H9 (cell line): ENCODE results near the gene PIK3CD. TPM values are rescaled to one million over a fixed set of nuclear protein-coding genes. Genes with fewer than 3 reads are reported as not detected.

ENCODE experiments used
- DNase-seq: peaks from one replicate; pipeline ENCODE4 v3.0.0-alpha.2; 2017
- H2AFZ ChIP-seq: one replicate; pipeline ENCODE4 v1.6.1; 2013; ENCODE audit warnings: mild to moderate bottlenecking, low read length, control low read depth, moderate library complexity
- H2AK5ac ChIP-seq: 2 replicates; pipeline ENCODE4 v1.6.1; 2013; ENCODE audit warnings: low read length, control low read depth, mixed read lengths; ENCODE audit not compliant: insufficient read length
- H2BK120ac ChIP-seq: one replicate; pipeline ENCODE4 v1.6.1; 2013; ENCODE audit warnings: low read depth, mild to moderate bottlenecking, low read length, control low read depth, inconsistent platforms; ENCODE audit not compliant: poor library complexity, severe bottlenecking
- H2BK12ac ChIP-seq: 2 replicates; pipeline ENCODE4 v1.6.1; 2013; ENCODE audit warnings: low read length, control low read depth, mixed read lengths, low read depth; ENCODE audit not compliant: insufficient read length
- H2BK15ac ChIP-seq: 2 replicates; pipeline ENCODE4 v1.6.1; 2013; ENCODE audit warnings: low read depth, low read length, control low read depth
- H2BK20ac ChIP-seq: one replicate; pipeline ENCODE4 v1.6.1; 2013; ENCODE audit warnings: low read depth, mild to moderate bottlenecking, low read length, control low read depth, inconsistent platforms; ENCODE audit not compliant: poor library complexity, severe bottlenecking
- H2BK5ac ChIP-seq: 2 replicates; pipeline ENCODE4 v1.6.1; 2013; ENCODE audit warnings: low read length, control low read depth, mixed read lengths; ENCODE audit not compliant: insufficient read length
- H3K14ac ChIP-seq: 2 replicates; pipeline ENCODE4 v1.6.1; 2013; ENCODE audit warnings: low read length, control low read depth; ENCODE audit not compliant: insufficient read depth
- H3K18ac ChIP-seq: 2 replicates; pipeline ENCODE4 v1.6.1; 2013; ENCODE audit warnings: low read depth, mild to moderate bottlenecking, mixed read lengths, low read length, control low read depth; ENCODE audit not compliant: insufficient read length
- H3K23ac ChIP-seq: 2 replicates; pipeline ENCODE4 v1.6.1; 2013; ENCODE audit warnings: low read length, control low read depth, mixed read lengths, low read depth; ENCODE audit not compliant: insufficient read length
- H3K23me2 ChIP-seq: 2 replicates; pipeline ENCODE4 v1.6.1; 2013; ENCODE audit warnings: low read depth, mild to moderate bottlenecking, mixed read lengths, low read length, control low read depth; ENCODE audit not compliant: insufficient read length, poor library complexity, severe bottlenecking
- H3K27ac ChIP-seq: 2 replicates; pipeline ENCODE4 v1.5.1; 2013; ENCODE audit warnings: low read length, control low read depth, mixed read lengths, low read depth; ENCODE audit not compliant: insufficient read length
- H3K27me3 ChIP-seq: 2 replicates; pipeline ENCODE4 v1.6.1; 2013; ENCODE audit warnings: low read length, control low read depth, inconsistent platforms; ENCODE audit not compliant: insufficient read depth
- H3K4ac ChIP-seq: 2 replicates; pipeline ENCODE4 v1.6.1; 2013; ENCODE audit warnings: low read depth, mild to moderate bottlenecking, control low read depth, inconsistent platforms, low read length, moderate library complexity
- H3K4me1 ChIP-seq: 2 replicates; pipeline ENCODE4 v1.6.1; 2013; ENCODE audit warnings: low read length, control low read depth, inconsistent platforms; ENCODE audit not compliant: insufficient read depth
- H3K4me2 ChIP-seq: 2 replicates; pipeline ENCODE4 v1.6.1; 2013; ENCODE audit warnings: low read length, control low read depth, mixed read lengths; ENCODE audit not compliant: insufficient read length, insufficient read depth
- H3K56ac ChIP-seq: 2 replicates; pipeline ENCODE4 v1.6.1; 2013; ENCODE audit warnings: low read depth, mild to moderate bottlenecking, mixed read lengths, low read length, control low read depth; ENCODE audit not compliant: insufficient read length
- H3K79me1 ChIP-seq: 2 replicates; pipeline ENCODE4 v1.6.1; 2013; ENCODE audit warnings: low read depth, mild to moderate bottlenecking, moderate library complexity, low read length, control low read depth, inconsistent platforms; ENCODE audit not compliant: insufficient read depth, poor library complexity, severe bottlenecking
- H3K79me2 ChIP-seq: 2 replicates; pipeline ENCODE4 v1.6.1; 2013; ENCODE audit warnings: low read length, control low read depth, inconsistent platforms; ENCODE audit not compliant: insufficient read depth
- H3K9ac ChIP-seq: 2 replicates; pipeline ENCODE4 v1.6.1; 2013; ENCODE audit warnings: low read length, control low read depth, mixed read lengths; ENCODE audit not compliant: insufficient read length; ENCODE audit errors: extremely low read depth
- H3K9me3 ChIP-seq: one replicate; pipeline ENCODE4 v1.6.1; 2013; ENCODE audit warnings: low read depth, low read length, inconsistent platforms; ENCODE audit not compliant: control insufficient read depth
- H3T11ph ChIP-seq: one replicate; pipeline ENCODE4 v1.6.1; 2013; ENCODE audit warnings: mild to moderate bottlenecking, low read length, control low read depth, inconsistent platforms
- H4K20me1 ChIP-seq: one replicate; pipeline ENCODE4 v1.6.1; 2013; ENCODE audit not compliant: control insufficient read depth, insufficient read length, insufficient read depth
- H4K5ac ChIP-seq: 2 replicates; pipeline ENCODE4 v1.6.1; 2013; ENCODE audit warnings: low read depth, mild to moderate bottlenecking, mixed read lengths, low read length, control low read depth; ENCODE audit not compliant: insufficient read length
- H4K8ac ChIP-seq: replicated peaks from 2 replicates; pipeline ENCODE4 v1.6.1; 2013; ENCODE audit warnings: low read length, control low read depth, mixed read lengths, low read depth; ENCODE audit not compliant: insufficient read length
- H4K91ac ChIP-seq: 2 replicates; pipeline ENCODE4 v1.6.1; 2013; ENCODE audit warnings: low read depth, mild to moderate bottlenecking, moderate library complexity, mixed read lengths, low read length, control low read depth; ENCODE audit not compliant: insufficient read length
- H3K27ac Mint-ChIP-seq, 3 experiments: 2 replicates in 2 of 3; 3 replicates in 1 of 3; pipeline ENCODE4 v1.8.0; 2020 to 2021; ENCODE audit warnings: mixed read lengths in 3 of 3, mild to moderate bottlenecking in 1 of 3, moderate library complexity in 1 of 3
- H3K27me3 Mint-ChIP-seq: 2 replicates; pipeline ENCODE4 v1.8.0; 2021; ENCODE audit warnings: low read depth, mild to moderate bottlenecking, moderate library complexity, mixed read lengths
- H3K36me3 Mint-ChIP-seq, 3 experiments: 2 replicates in 2 of 3; 3 replicates in 1 of 3; pipeline ENCODE4 v1.8.0; 2020 to 2021; ENCODE audit warnings: low read depth in 3 of 3, mixed read lengths in 3 of 3; ENCODE audit not compliant: insufficient read depth in 1 of 3
- H3K4me1 Mint-ChIP-seq, 2 experiments: 2 replicates each; pipeline ENCODE4 v1.8.0; 2020; ENCODE audit warnings: mixed read lengths in 2 of 2
- H3K4me3 Mint-ChIP-seq, 2 experiments: 2 replicates in 1 of 2; 3 replicates in 1 of 2; pipeline ENCODE4 v1.8.0; 2020 to 2021; ENCODE audit warnings: mild to moderate bottlenecking in 2 of 2, mixed read lengths in 2 of 2, moderate library complexity in 1 of 2
- H3K9me3 Mint-ChIP-seq, 2 experiments: 2 replicates in 1 of 2; 3 replicates in 1 of 2; pipeline ENCODE4 v1.8.0; 2020; ENCODE audit warnings: mild to moderate bottlenecking in 2 of 2, mixed read lengths in 2 of 2, moderate library complexity in 1 of 2
- WGBS: extraction: QIAGEN DNeasy Blood & Tissue Kit; methylation state at CpG from one replicate; pipeline ENCODE4 v1.1.7; 2013; ENCODE audit warnings: missing lambda C conversion rate, low lambda C conversion rate, mixed read lengths; ENCODE audit not compliant: insufficient read length; ENCODE audit errors: extremely low coverage; 5-methylcytosine and 5-hydroxymethylcytosine counted together
- total RNA-seq: library from RNA; stranded (reverse); gene quantifications from 2 replicates; pipeline ENCODE4 v1.2.1, GENCODE V29; 2021
- TF ChIP-seq, protein P1 (sequence below): fragments of 200-600 bp; sonication (generic); conservative IDR thresholded peaks from 3 replicates; pipeline ENCODE4 v1.8.0; 2021; ENCODE audit warnings: antibody characterized with exemption, mild to moderate bottlenecking

The PIK3CD gene
- total RNA-seq, 1 experiment from 2014 or later, result 10.0 TPM

DNA sequence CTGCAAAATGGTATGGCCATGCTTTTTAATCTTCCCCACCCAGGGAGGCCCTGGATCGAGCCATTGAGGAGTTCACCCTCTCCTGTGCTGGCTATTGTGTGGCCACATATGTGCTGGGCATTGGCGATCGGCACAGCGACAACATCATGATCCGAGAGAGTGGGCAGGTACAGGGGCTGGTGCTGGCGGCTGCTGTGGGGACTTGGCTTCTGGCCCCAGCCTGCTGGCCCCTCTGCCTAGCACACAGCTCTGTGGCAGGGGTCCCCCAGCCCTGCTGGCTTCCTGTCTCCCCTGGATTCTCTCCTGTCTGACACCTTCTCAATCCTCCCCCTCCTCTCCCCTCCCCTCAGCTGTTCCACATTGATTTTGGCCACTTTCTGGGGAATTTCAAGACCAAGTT, 72.4 kb downstream of the PIK3CD start:
- TF ChIP-seq, protein P1, sequence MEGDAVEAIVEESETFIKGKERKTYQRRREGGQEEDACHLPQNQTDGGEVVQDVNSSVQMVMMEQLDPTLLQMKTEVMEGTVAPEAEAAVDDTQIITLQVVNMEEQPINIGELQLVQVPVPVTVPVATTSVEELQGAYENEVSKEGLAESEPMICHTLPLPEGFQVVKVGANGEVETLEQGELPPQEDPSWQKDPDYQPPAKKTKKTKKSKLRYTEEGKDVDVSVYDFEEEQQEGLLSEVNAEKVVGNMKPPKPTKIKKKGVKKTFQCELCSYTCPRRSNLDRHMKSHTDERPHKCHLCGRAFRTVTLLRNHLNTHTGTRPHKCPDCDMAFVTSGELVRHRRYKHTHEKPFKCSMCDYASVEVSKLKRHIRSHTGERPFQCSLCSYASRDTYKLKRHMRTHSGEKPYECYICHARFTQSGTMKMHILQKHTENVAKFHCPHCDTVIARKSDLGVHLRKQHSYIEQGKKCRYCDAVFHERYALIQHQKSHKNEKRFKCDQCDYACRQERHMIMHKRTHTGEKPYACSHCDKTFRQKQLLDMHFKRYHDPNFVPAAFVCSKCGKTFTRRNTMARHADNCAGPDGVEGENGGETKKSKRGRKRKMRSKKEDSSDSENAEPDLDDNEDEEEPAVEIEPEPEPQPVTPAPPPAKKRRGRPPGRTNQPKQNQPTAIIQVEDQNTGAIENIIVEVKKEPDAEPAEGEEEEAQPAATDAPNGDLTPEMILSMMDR, result no peak
- Histone ChIP-seq H3K18ac (no peak overlapping the region), H3K27me3 (no peaks in the 10 kb centered on the region), H2BK15ac (no peak overlapping the region), H2BK120ac (no peak overlapping the region), H4K5ac (no peak overlapping the region), H3T11ph (no peak overlapping the region), H3K9ac (no peak overlapping the region), H4K91ac (no peak overlapping the region), H4K20me1 (no peaks in the 10 kb centered on the region), H3K14ac (no peak overlapping the region; the same call in 1 of the 2 replicates), H4K8ac (no peak overlapping the region), H3K23ac (no peak overlapping the region), H3K56ac (no peak overlapping the region), H3K79me1 (no peaks in the 10 kb centered on the region), H2AK5ac (no peak overlapping the region), H3K9me3 (no peaks in the 10 kb centered on the region), H2BK5ac (no peak overlapping the region), H3K4me1 (no peaks in the 10 kb centered on the region), H2BK20ac (no peak overlapping the region), H3K4ac (no peak overlapping the region), H3K27ac (no peak overlapping the region), H3K23me2 (no peaks in the 10 kb centered on the region), H3K79me2 (no peaks in the 10 kb centered on the region), H2BK12ac (no peak overlapping the region), H2AFZ (no peak overlapping the region), H3K4me2 (no peak overlapping the region)
- H3K27me3 Mint-ChIP-seq, result no peaks in the 10 kb centered on the region; the same call in 1 of the 2 replicates
- H3K9me3 Mint-ChIP-seq, result peaks cover 6% of the 10 kb centered on the region in 2 experiments; a peak in 4 of 5 replicates
- H3K4me3 Mint-ChIP-seq, result no peak overlapping the region
- peak overlapping the region in 1 of 3 experiments; percentile 53; a peak in 1 of 7 replicates for H3K27ac Mint-ChIP-seq
- peaks cover 27 to 45% (median 39%) of the 10 kb centered on the region in 3 experiments for H3K36me3 Mint-ChIP-seq
- peaks cover 2 to 8% of the 10 kb centered on the region in 2 experiments; a peak in 3 of 4 replicates for H3K4me1 Mint-ChIP-seq
- no peak for DNase-seq
- no CpG with 5 or more reads among the region's 6 CpGs for WGBS
